SK-N-SH (cell line): Measurements from ENCODE around the gene SERPINC1. TPM values are rescaled to one million over a fixed set of nuclear protein-coding genes. Genes with fewer than 3 reads are reported as not detected.

Experiments
- CTCF ChIA-PET: fragments of 300-600, 350-600 bp; formaldehyde crosslinking; extraction: SDS; loops from one replicate; lab custom pipeline; 2021; lab: Yijun Ruan, JAX
- POLR2A ChIA-PET: fragments of 350-600 bp; sonication (Branson Sonifier 250); formaldehyde crosslinking; extraction: SDS; loops from one replicate; lab custom pipeline; 2020; ENCODE audit warnings: antibody characterized with exemption, inconsistent platforms; lab: Yijun Ruan, JAX
- DNase-seq: peaks from one replicate; pipeline ENCODE4 v3.0.0; 2012
- H2AFZ ChIP-seq: fragments of 200-600 bp; sonication (generic); 2 replicates; pipeline ENCODE4 v1.8.1; 2016; ENCODE audit warnings: antibody characterized with exemption, mild to moderate bottlenecking, low read depth
- H3F3A ChIP-seq: fragments of 200-600 bp; sonication (generic); replicated peaks from 2 replicates; pipeline ENCODE3; 2016; ENCODE audit warnings: antibody characterized with exemption, mild to moderate bottlenecking; ENCODE audit not compliant: insufficient read depth
- H3K27ac ChIP-seq, 2 experiments: fragments of 200-500 bp in 1 of 2; fragments of 200-600 bp in 1 of 2; sonication (Bioruptor generic) in 1 of 2; sonication (generic), shearing (Covaris generic) in 1 of 2; 2 replicates each; pipeline versions ENCODE4 v1.5.1 to v1.6.1; 2014 to 2016; ENCODE audit warnings: low read depth in 2 of 2, inconsistent platforms in 1 of 2, low read length in 1 of 2, mild to moderate bottlenecking in 1 of 2, mixed read lengths in 1 of 2
- H3K27me3 ChIP-seq: fragments of 200-600 bp; sonication (generic), shearing (Covaris generic); 2 replicates; pipeline ENCODE4 v1.6.1; 2016; ENCODE audit warnings: mixed run types; ENCODE audit not compliant: insufficient read depth
- H3K36me3 ChIP-seq, 2 experiments: fragments of 200-500 bp in 1 of 2; fragments of 200-600 bp in 1 of 2; sonication (Bioruptor generic) in 1 of 2; sonication (generic) in 1 of 2; replicated peaks in 1 of 2; 2 replicates each; pipeline versions ENCODE3 to v1.5.1; 2014 to 2016; ENCODE audit warnings: low read length in 1 of 2, mild to moderate bottlenecking in 1 of 2; ENCODE audit not compliant: insufficient read depth in 2 of 2, control insufficient read depth in 1 of 2
- H3K4me1 ChIP-seq, 2 experiments: fragments of 200-500 bp in 1 of 2; fragments of 200-600 bp in 1 of 2; sonication (Bioruptor generic) in 1 of 2; sonication (generic), shearing (Covaris generic) in 1 of 2; 2 replicates each; pipeline versions ENCODE4 v1.5.1 to v1.6.1; 2014 to 2016; ENCODE audit warnings: low read depth in 1 of 2, low read length in 1 of 2, mixed run types in 1 of 2; ENCODE audit not compliant: insufficient read depth in 2 of 2, control insufficient read depth in 1 of 2
- H3K4me2 ChIP-seq: fragments of 200-600 bp; sonication (generic), shearing (Covaris generic); 2 replicates; pipeline ENCODE4 v1.6.1; 2017; ENCODE audit warnings: mixed run types
- H3K4me3 ChIP-seq, 2 experiments: fragments of 200-500 bp in 1 of 2; fragments of 200-600 bp in 1 of 2; sonication (Bioruptor generic) in 1 of 2; sonication (generic), shearing (Covaris generic) in 1 of 2; 2 replicates each; pipeline versions ENCODE4 v1.5.1 to v1.8.1; 2014 to 2016; ENCODE audit warnings: low read depth in 2 of 2, inconsistent platforms in 1 of 2, low read length in 1 of 2, mild to moderate bottlenecking in 1 of 2, mixed read lengths in 1 of 2, moderate library complexity in 1 of 2
- H3K79me2 ChIP-seq: fragments of 200-600 bp; sonication (generic); 2 replicates; pipeline ENCODE4 v1.8.1; 2017; ENCODE audit warnings: mild to moderate bottlenecking; ENCODE audit not compliant: insufficient read depth
- H3K9ac ChIP-seq: fragments of 200-600 bp; sonication (generic); 2 replicates; pipeline ENCODE4 v1.6.1; 2017; ENCODE audit warnings: mixed run types
- H3K9me2 ChIP-seq: fragments of 200-600 bp; sonication (generic); 2 replicates; pipeline ENCODE4 v1.6.1; 2017; ENCODE audit warnings: mixed run types
- H3K9me3 ChIP-seq: fragments of 200-600 bp; sonication (generic); 2 replicates; pipeline ENCODE4 v1.6.1; 2017; ENCODE audit warnings: mixed run types, mild to moderate bottlenecking, moderate library complexity
- H4K20me1 ChIP-seq: fragments of 200-600 bp; sonication (generic); 2 replicates; pipeline ENCODE4 v1.6.1; 2017; ENCODE audit warnings: mild to moderate bottlenecking, mixed run types; ENCODE audit not compliant: insufficient read depth
- ELF1 ChIP-seq: IDR thresholded peaks from 2 replicates; pipeline ENCODE4 v1.4.0; 2012
- FOXJ3 ChIP-seq: sonication (generic); formaldehyde crosslinking; IDR thresholded peaks from 2 replicates; pipeline ENCODE4 v1.5.1; 2020; ENCODE audit warnings: mild to moderate bottlenecking, missing genetic modification reagents
- MAX ChIP-seq: IDR thresholded peaks from 2 replicates; pipeline ENCODE4 v1.4.0; 2012; ENCODE audit warnings: low read depth
- MXI1 ChIP-seq: IDR thresholded peaks from 2 replicates; pipeline ENCODE4 v1.6.1; 2012; ENCODE audit warnings: mild to moderate bottlenecking, low read depth, low read length, improper control_type of control experiment
- RCOR1 ChIP-seq: fragments of 150-350 bp; IDR thresholded peaks from 2 replicates; pipeline ENCODE4 v1.6.1; 2017; ENCODE audit warnings: antibody characterized with exemption, low read length
- SIN3A ChIP-seq: IDR thresholded peaks from 2 replicates; pipeline ENCODE4 v1.6.1; 2012; ENCODE audit warnings: low read depth, mild to moderate bottlenecking, low read length, moderate library complexity, borderline replicate concordance
- SMC3 ChIP-seq: IDR thresholded peaks from 2 replicates; pipeline ENCODE4 v1.6.1; 2012; ENCODE audit warnings: low read depth, low read length, improper control_type of control experiment
- TAF1 ChIP-seq: IDR thresholded peaks from 2 replicates; pipeline ENCODE4 v1.6.1; 2012; ENCODE audit warnings: low read depth, mild to moderate bottlenecking, low read length, moderate library complexity, borderline replicate concordance
- TCF12 ChIP-seq: IDR thresholded peaks from 2 replicates; pipeline ENCODE4 v1.4.0; 2012
- USF2 ChIP-seq: fragments of 150-350 bp; IDR thresholded peaks from 2 replicates; pipeline ENCODE4 v1.6.1; 2017; ENCODE audit warnings: antibody characterized with exemption, low read length, low read depth, borderline replicate concordance
- YY1 ChIP-seq: IDR thresholded peaks from 2 replicates; pipeline ENCODE4 v1.4.0; 2012; ENCODE audit warnings: low read depth, mild to moderate bottlenecking
- WGBS: methylation state at CpG from one replicate; pipeline ENCODE4 v1.1.6; 2017; ENCODE audit warnings: low lambda C conversion rate; 5-methylcytosine and 5-hydroxymethylcytosine counted together
- polyA plus RNA-seq, 3 experiments: library from polyadenylated mRNA; depleted of rRNA; stranded (reverse); fragments of >200 nt; gene quantifications; 2 replicates each; pipeline ENCODE4 v1.2.3, GENCODE V29; 2012
- TF ChIP-seq, protein P1 (sequence below): IDR thresholded peaks from 2 replicates; pipeline ENCODE4 v1.4.0; 2012; ENCODE audit warnings: low read depth, borderline replicate concordance
- TF ChIP-seq, protein P2 (sequence below): IDR thresholded peaks from 2 replicates; pipeline ENCODE4 v1.6.1; 2012; ENCODE audit warnings: mild to moderate bottlenecking, low read depth, low read length, moderate library complexity

Gene SERPINC1
- polyA plus RNA-seq, 1 of the 3 experiments (the other 2 are of a cell fraction) = 0.08 TPM

DNA sequence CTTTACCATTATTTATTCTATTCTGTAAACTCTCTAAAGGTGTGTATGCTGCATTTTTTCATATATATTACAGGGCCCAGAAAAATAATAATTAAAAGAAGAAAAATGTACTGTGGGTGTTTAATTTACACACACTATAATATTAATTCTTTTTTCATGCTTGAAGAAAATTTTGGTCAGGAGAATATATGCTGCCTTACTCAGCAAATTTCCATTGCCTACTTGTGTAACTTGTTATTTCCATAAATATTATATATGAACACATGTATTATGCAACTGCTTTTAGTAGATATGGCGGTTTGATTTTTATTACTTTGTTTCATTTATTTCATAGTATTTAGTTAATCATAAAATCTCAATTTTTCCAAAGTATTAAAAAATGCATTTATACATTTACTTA, 46.4 kb upstream of the SERPINC1 start:
- CTCF ChIA-PET = interaction anchor here (1.3 kb wide), 1 partner anchor 50 kb away, joined by 3 read pairs; no protein-coding TSS in a partner anchor
- POLR2A ChIA-PET = no interaction called here
- Histone ChIP-seq H3K36me3 (peaks cover 67 to 80% of the 10 kb centered on the region in 2 experiments), H3K27me3 (no peaks in the 10 kb centered on the region), H3K9me3 (no peaks in the 10 kb centered on the region), H3F3A (peaks cover 21% of the 10 kb centered on the region), H3K27ac (no peak overlapping the region), H3K4me1 (peaks cover 0 to 3% of the 10 kb centered on the region in 2 experiments; a peak in 1 of 4 replicates), H3K9ac (no peak overlapping the region), H3K9me2 (no peaks in the 10 kb centered on the region), H4K20me1 (no peaks in the 10 kb centered on the region), H3K79me2 (no peaks in the 10 kb centered on the region; the same call in none of the 2 replicates), H2AFZ (no peak overlapping the region), H3K4me3 (no peak overlapping the region), H3K4me2 (no peak overlapping the region)
- TF ChIP-seq TCF12 (no peak), MAX (no peak), USF2 (no peak), YY1 (no peak), FOXJ3 (CRISPR knock-in tag) (no peak), MXI1 (no peak), SIN3A (no peak), ELF1 (no peak), RCOR1 (no peak), TAF1 (no peak), SMC3 (no peak)
- TF ChIP-seq, protein P1, sequence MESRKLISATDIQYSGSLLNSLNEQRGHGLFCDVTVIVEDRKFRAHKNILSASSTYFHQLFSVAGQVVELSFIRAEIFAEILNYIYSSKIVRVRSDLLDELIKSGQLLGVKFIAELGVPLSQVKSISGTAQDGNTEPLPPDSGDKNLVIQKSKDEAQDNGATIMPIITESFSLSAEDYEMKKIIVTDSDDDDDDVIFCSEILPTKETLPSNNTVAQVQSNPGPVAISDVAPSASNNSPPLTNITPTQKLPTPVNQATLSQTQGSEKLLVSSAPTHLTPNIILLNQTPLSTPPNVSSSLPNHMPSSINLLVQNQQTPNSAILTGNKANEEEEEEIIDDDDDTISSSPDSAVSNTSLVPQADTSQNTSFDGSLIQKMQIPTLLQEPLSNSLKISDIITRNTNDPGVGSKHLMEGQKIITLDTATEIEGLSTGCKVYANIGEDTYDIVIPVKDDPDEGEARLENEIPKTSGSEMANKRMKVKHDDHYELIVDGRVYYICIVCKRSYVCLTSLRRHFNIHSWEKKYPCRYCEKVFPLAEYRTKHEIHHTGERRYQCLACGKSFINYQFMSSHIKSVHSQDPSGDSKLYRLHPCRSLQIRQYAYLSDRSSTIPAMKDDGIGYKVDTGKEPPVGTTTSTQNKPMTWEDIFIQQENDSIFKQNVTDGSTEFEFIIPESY = no peak
- TF ChIP-seq, protein P2, sequence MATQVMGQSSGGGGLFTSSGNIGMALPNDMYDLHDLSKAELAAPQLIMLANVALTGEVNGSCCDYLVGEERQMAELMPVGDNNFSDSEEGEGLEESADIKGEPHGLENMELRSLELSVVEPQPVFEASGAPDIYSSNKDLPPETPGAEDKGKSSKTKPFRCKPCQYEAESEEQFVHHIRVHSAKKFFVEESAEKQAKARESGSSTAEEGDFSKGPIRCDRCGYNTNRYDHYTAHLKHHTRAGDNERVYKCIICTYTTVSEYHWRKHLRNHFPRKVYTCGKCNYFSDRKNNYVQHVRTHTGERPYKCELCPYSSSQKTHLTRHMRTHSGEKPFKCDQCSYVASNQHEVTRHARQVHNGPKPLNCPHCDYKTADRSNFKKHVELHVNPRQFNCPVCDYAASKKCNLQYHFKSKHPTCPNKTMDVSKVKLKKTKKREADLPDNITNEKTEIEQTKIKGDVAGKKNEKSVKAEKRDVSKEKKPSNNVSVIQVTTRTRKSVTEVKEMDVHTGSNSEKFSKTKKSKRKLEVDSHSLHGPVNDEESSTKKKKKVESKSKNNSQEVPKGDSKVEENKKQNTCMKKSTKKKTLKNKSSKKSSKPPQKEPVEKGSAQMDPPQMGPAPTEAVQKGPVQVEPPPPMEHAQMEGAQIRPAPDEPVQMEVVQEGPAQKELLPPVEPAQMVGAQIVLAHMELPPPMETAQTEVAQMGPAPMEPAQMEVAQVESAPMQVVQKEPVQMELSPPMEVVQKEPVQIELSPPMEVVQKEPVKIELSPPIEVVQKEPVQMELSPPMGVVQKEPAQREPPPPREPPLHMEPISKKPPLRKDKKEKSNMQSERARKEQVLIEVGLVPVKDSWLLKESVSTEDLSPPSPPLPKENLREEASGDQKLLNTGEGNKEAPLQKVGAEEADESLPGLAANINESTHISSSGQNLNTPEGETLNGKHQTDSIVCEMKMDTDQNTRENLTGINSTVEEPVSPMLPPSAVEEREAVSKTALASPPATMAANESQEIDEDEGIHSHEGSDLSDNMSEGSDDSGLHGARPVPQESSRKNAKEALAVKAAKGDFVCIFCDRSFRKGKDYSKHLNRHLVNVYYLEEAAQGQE = no peak
- DNase-seq = no peak
- WGBS = 98% methylated on average over 1 of the region's 1 CpG
